Stimulated activated CD8-positive, alpha-beta memory T cell treated with anti-CD3 and anti-CD28 coated beads, Interleukin-12 subunit alpha, Interleukin-12 subunit beta, amount 100 ng/mL, for 24 hours (primary cell): Measurements from ENCODE around the gene CASTOR1.
"Not testable (repeated sequence)": the region's sequence is repeated elsewhere in the genome, so short reads cannot be mapped to it uniquely, and the experiment has no call there.

ENCODE experiments used
- DNase-seq: peaks from one replicate; pipeline ENCODE4 v3.0.0-alpha.2; 2020; ENCODE audit errors: extremely low read depth

Gene CASTOR1

DNA sequence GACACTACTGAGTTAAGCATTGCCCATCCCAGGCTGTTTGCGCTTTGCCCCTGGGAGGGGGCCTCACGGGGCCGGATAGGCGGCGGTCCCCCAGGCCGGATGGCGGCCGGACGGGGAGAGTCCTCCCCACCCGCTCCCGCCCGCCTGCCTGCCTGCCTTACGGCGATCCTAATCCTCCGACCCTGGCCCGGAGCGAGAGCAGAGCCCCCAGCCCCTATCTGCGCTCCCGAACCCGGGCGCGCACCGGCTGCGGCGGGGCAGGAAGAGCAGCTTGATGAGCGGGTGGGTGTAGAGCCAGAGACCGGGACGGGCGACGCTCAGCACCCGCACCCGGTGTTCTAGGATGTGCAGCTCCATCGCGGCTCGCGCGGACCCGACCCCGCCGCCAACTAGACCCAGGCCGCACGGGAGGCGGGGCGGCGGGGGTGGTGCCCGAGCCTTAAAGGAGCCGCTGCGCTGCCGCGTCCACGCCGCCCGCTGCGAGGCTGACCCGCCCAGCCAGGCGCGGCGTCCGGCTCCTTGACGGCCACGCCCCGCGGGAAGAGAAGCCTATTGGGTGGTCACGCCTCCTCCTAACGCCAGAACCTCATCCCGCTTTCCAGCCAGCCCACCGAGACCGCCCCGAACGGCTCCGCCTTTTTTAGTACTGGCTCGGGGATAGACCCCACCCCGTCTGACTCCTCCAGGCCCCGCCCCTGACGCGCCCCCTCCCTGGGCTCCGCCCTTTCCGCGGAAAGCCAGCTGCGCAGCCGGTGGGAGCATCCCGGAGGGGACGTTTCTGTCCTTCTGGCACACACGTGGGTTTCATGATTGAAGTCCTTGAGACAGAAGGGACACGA is at the start of gene CASTOR1:
TSS of gene CASTOR1 (minus strand) at position 365 of the 839 bp plus-strand sequence. CDS start at position 357, 8 bp downstream.
- peak; percentile 82 for DNase-seq

DNA sequence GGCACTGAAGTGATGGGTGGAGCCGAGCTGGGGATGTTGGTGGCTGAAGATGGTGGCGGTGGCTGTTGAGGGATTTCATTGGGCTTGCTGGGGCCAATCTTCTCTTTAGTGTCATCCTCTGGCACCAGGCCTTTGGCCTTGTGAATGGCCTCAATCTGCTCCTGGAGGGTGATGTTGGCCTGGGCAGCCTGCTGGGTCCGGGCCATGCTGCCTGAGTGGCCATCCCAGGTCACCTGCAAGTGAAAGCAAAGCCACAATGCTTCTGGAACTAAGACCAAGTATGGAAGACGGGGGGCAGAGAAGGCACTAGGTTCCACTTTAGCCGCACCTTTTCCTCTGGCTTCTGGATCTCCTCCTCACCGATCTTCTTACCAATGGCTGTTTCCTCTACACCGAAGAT is 49.5 kb upstream of the CASTOR1 start:
- no peak for DNase-seq

DNA sequence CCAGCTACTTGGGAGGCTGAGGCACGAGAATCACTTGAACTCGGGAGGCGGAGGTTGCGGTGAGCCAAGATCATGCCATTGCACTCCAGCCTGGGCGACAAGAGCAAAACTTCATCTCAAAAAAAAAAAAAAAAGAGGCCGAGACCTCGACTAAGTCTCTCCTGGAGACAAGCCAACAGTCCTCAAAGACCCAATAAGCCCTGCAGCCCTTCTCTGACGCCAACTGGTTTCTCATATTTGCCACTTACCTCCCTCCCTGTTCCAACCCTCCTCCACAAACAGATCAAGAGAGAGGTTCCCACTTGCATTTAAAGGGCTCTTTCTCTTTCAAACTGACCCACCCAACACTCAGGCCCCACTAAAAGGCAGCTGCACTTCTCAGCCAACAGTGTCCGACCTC is 49.0 kb upstream of the CASTOR1 start:
- DNase-seq, result not testable (repeated sequence)

DNA sequence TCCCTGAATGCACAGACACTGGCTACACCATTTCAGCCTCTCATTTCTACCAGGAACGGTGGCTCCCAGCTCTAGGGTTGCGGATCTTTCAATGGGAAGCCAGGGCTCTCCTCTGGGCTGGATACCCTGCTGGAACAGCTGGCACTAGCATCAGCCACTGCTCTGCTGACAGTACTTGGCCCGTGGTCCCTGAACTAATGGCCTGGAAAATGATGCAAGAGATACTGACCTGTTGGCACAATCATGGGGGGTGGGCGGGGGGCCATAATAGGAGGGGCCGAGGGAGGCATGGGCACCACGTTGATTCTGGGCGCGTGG is 48.1 kb upstream of the CASTOR1 start:
- DNase-seq, result no peak

DNA sequence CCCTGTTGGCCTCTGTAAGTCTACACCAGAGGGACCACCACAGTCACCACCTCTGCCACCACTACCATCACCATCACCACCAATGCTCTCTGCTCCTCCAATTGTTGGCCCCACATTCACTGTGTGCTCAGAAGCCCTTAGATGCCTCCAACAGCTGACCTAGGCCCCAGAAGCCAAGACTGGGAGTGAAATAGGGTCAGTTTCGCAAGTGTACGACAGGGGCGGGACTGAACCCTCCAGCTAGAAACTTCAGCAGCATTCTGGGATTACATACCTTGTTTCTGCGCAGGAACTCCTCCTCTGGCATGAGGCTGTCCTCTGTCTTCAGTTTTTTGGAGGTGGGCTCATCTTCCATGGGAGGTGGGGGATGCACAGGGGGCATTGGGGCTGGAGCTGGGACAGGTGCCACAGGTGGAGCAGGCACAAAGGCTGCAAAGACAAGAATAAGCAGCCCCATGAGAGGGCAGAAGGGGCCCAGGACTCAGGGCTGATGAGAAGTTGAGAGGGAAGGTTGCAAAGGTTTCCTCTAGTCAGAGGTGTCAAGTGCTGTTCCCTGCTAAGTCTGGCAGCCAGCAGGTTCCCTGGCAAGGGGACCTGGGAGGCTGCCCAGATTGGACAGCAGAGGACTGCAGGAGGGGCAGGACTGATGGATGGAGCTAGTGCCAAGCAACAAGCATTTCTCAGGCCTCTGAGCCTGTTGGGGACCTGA is 47.6 kb upstream of the CASTOR1 start:
- no peak for DNase-seq

DNA sequence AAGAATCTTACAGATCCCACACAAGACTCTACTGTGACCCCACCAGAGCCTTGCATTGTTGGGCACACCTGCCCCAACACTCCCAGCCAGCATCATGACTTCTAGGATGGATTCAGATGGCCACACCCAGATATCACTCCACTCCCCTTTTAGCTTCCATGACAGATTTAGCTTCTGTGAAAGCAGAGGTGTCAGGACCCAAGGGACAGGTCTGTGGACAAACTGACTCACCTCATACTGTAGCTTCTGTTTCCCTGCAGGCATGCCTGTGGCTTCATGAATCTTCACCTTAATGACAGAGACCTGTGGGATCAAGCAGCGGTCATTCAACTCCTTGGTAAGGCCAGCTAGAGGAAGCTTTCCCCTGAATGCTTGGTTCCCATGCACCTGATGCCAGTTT is 45.9 kb upstream of the CASTOR1 start:
- no peak for DNase-seq

DNA sequence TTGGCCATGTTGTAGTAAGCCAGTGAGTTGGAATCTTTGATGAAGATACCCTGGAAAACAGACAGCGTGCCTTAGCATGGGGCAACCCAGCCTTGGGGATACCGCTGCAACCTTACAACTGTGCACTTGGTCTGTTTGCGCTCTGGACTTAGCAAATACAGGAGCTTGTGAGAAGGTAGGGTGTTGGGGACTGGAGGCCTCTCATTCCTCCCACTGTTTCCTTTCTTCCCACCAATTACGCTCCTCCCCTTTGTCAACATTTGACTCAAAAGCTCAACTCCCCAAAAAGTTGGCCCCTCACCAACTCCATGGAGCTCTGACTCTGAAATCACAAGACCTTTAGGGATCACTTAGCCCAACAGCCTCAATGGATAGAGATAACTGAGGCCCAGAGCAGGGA is 45.3 kb upstream of the CASTOR1 start:
- no peak for DNase-seq

DNA sequence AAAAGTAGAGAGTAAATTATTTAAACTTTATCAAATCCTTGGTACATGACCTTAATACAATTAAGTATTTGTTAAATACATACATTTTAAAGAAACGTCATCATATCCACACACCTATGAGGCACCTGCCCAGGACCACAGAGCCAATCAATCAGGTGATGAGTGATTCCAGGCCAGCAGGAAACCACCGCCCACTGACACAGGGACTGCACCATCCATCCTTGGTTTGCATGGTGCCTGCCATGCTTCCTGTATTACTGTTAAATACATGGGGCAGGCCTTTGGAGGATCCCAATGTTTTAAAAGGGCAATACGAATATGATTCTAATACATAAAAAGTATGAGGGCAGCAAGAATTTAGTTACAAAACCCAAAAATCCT is 44.4 kb upstream of the CASTOR1 start:
- DNase-seq, result no peak

DNA sequence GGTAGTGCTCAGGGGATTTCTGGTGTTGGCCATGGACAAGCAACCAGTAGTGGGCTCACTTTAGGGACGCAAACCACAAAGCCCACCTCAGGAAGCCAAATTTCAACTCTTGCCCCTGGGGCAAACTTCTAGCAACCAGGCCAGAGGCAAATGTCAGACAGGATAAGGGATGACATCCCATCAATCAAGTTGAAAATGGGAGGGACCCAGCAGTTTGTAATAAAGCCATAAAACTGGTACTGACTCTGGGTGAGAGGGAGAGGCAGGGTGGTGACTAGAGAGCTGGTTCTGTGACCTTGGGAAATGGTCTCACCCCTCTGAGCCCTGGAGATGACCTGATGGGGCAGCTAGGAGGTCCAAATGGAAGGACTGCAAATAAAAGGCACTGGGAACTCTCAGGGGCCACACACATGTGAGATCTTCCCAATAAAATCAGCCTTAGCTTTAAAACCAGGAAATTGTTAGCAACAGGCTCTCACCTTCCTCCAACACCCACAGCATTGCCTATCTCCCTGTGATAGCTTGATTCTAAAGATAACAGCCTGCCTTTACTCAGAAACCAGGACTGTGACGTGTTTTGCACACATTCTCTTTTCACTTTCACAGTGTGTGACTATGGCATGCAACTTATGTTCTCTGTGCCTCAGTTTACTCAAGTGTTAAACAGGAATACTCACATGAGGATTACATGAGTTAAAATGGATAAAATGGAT is 43.8 kb upstream of the CASTOR1 start:
- DNase-seq, result no peak

DNA sequence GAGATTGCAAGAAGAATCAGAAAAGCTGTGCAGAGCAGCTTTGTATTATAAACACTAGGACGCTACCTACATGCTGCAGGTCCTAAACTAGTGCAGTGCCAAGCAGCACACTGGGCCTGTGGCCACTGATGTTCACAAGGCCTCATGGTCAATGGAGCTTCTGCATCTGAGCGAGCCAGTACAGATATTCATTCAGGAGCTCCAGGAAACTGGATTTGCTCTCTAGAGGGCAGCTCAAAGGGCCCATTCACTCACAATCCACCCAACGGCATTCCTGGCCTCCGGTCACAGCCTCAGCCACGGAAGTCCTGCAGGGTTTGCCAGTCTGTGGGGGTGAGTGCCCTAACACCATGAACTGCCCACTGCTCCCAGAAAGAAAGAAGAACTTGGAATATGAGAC is 43.2 kb upstream of the CASTOR1 start:
- DNase-seq, result no peak

DNA sequence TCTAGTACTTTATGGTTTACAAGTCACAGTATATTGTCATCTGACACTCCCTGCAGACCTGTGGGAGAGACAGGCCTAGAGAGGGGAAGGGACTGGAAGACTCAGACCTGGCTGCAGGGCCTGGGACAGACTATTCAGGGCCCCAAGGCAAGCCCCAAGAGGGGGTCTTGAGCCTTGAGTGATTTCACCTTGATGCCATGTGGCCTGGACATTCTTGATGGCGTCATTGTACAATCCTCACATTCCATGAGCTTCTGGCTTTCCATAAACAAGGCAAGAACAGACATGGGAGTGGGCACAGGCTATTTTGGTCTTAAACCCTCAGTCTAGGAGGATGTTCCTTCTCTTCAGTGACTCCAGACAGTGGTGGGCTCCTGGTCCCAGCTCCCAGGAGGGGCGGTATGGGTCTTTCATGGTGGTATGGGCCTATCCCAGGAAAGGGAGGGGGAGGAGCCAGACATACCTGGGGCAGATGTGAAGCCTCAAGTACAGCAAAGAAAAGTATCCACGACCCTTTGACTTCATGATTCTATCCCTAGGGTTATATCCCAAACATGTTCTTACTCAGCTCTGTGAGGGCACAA is 39.3 kb upstream of the CASTOR1 start:
- no peak for DNase-seq

DNA sequence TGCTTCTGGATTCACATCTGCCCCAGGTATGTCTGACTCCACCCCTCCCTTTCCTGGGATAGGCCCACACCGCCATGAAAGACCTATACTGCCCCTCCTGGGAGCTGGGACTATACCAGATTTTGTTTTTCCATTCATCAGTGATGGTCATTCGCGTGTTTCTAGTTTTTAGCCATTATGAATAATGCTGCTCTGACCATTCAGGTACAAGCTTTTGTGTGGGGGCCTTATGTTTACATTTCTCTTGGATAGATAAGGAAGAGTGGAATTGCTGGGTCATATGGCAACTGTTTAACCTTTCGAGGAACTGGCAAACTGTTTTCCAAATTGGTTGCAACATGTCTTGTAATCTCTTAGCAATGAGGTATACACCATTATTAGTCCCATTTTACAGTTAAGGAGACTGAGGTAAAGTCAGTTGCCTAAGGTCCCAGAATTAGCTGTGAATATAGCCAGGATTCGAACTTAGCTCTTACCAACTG is 38.6 kb upstream of the CASTOR1 start:
- no peak for DNase-seq

DNA sequence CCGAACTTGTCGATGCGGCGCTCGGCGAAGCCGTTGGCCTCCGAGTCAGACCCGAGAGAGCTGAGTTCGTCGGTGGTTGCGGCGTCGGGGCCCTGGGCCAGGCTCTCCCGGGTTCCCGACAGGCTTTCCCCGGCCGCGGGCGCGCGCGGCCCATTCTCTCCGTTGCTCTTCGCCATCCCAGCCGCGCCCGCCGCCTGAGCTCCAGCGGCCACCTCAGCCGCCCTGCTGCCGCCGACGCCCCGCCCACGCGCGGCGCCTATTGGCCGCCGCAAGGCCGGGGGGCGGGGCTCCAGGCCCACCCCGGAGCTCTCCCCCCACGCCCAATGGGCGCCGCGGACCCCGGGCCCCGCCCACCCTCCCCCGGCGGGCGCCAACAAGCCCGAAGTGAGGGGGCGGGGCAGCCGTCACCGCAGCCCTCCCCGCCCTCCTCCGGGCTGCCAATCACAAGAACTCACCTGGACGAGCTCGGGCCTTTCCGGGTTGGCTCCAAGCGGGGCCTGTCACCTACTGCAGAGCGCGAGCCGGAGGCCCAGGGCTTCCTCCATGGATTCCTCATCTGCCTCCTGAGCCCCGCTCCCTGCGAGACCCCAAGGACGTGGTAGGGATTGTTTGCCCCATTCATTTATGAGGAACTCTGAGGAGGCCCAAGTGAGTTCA is 37.5 kb upstream of the CASTOR1 start, which contains the start of gene TBC1D10A:
TSS of gene TBC1D10A (minus strand) at position 236 of the 657 bp plus-strand sequence. CDS start at position 176, 60 bp downstream.
- peak; percentile 79 for DNase-seq

DNA sequence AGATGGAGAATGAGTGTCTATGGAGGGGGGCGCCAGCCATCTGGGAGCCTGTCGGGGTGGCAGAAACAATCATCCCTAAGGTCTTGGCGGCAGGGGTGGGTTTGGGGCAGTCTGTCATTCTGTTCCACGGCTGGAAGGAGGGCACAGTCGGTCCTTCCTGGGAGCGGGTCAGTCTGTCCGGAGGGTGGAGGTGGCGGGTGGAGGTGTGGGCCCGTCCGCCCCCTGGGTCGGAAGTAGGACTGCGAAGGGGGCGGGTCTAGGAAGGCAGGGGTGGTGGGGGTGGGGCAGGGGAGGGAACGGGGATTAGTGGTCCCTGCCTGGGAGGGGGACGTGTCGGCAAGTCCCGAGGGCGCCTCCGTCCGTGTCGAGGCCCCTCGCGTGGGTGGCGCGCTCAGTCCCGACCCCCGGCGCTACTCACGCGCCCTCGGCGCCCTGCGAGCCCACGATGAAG is 37.0 kb upstream of the CASTOR1 start:
- no peak for DNase-seq

DNA sequence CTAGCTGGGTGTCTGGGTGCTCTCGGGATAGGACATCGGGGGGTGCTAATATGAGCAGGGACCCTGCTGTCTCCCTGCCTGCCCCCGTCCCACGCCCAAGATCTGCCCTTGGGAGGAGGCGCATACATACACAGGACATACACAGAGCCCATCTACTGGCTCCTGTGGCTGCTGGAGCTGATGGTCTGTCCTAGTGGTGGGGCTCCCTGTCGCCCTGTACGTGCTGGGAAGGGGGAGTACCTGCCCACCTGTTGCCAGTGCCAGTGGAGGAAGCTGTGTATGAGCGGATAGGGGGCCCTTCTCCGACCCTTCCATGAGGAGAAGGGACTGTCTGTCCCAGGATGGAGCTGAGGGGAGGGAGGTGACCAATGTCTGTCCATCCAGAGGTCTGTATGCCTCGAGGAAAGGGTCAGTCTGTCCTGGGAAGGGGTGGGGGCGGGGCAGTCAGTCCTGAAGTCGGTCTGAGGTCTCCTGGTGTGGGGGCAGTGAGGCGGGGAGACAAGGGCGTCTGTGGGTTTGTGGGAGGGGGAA is 36.5 kb upstream of the CASTOR1 start:
- no peak for DNase-seq

DNA sequence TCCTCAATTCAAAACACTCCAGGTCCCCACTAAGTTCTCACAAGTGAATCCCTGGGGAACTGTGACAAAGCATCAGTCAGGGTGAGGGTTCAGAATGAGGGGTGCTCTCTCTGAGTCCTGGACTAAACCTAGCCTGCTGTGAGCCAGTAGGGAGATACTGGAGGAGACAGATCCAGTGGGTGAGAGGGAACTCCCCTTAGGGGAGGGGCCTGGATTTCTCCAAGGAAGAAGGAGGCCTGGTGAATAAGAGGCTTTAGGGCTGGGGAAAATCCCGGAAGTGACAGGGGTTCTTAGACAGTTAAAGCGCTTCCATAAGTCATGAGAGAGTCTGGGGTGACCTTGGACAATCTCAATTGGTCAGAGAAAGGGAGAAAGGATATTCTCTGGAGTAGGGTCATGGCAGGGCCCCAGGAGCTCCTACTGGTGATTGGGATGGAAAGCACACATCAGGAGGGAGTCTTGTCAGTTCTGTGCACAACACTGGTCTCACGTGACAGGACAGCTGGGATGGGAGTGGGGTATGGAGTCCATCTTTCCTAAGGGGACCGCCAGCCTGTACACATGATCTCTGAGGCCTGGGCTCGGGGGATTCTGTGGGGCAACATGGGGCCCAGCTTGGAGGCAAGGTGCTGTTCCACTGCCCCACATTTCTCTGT is 35.9 kb upstream of the CASTOR1 start:
- no peak for DNase-seq

DNA sequence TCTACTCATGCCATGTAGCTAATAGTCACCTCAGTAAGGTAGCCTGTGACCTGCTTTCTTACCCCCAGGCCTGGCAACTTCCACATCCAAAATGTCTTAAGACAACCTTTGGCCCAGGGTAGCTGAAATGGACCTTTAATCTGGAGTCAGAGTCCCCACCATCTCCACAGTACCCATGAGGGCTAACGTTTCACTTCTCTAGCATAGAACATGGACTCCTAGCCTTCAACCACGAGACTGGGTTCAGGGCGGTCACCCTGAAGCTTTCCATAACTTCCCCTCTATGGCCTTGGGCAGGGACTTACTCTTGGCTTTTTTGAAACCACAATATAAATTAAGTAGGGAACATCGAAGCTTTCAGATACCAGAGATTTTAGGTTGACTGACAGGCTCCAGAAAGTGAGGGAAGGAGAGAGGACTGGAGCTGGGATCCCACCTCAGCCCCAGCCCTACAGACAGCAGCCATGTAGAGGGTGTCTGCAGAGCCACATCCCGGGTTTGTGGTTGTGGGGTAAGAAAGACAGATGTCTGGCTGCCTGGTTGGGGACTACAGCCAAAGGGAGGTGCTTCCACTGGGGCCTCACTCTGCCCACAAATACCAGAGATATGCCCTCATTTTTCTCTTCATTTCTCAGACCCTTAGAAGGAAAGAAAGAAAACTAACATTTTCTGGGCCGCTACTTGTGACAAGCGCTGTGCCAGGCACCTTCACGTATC is 34.9 kb upstream of the CASTOR1 start:
- no peak for DNase-seq

DNA sequence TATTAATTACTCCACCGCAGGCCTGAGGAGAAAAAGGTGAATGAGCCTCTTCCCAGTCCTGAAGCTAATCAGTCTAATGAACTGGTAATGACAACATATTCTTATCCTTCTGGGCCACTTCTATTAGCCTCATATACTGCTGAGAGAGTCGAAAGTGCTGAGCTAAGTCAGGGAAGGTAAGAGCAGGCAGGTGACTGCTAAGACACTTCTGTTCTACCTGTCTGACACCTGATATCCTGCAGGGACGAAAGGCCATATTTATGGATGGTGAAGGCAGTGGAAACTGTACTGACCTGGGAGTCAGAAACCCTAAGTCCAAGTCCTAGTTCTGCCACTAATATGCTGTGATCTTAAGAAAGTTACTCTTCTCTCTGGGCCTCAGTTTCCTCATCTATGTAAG is 33.9 kb upstream of the CASTOR1 start:
- no peak for DNase-seq

DNA sequence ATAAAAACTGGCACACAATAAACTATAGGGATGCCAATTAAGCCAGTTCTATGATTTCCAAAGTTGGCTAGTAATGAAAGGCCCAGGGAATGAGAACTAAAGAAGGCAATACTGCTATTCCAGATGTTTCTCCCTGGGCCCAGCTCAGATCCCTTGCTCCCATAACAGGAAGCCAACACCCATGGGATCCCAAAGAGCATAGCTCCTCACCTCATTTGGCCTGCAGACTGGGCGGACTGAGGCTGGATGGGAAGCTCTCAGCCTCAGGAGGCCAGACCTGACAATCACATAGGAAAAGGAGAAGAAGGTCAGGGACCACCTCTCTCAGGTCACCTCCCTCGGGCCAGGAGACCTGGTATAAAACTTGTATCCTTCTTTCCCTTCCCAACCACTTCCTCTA is 32.2 kb upstream of the CASTOR1 start:
- no peak for DNase-seq

DNA sequence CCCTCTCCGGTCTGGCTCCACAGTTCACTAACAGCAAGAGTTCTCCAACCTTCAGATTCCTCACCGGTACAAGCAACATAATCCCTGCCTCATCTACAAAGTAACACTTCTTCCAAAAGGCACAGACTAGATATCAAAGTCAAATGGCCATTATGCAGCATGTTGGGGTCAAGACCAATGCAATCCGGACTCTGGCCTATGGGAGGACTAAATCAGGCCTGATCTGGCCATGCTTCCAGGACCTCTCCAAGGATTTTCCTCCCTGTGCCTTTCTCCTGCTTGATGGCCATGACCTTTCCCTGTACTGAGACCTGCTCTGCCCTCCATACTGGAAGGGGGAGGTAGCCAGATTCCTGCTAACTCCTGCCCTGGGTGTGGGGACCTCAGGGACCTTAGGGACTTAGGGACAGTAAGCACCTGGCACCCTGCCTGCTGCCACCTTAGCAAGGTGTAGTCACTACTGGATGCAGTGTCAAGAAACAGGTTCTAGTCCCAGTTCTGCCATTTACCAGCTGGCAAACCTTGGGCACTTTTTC is 30.8 kb upstream of the CASTOR1 start:
- no peak for DNase-seq
